OCI-LY1 (cell line): ENCODE results near the gene BUD31.

Experiments
- H2AFZ ChIP-seq: fragments of 200-600 bp; sonication (generic), shearing (Covaris generic); 2 replicates; pipeline ENCODE4 v1.6.0; 2014; ENCODE audit warnings: antibody characterized with exemption, mild to moderate bottlenecking, low read length
- H3F3A ChIP-seq: fragments of 200-600 bp; sonication (generic), shearing (Covaris generic); 2 replicates; pipeline ENCODE4 v1.6.0; 2014; ENCODE audit warnings: mild to moderate bottlenecking, antibody characterized with exemption, low read length, moderate library complexity; ENCODE audit not compliant: insufficient read depth
- H3K27ac ChIP-seq: fragments of 200-600 bp; sonication (generic); 2 replicates; pipeline ENCODE4 v1.5.1; 2014; ENCODE audit warnings: low read length, mixed run types, mild to moderate bottlenecking, low read depth; ENCODE audit not compliant: poor library complexity, severe bottlenecking
- H3K27me3 ChIP-seq: fragments of 200-600 bp; sonication (generic); 2 replicates; pipeline ENCODE4 v1.6.0; 2014; ENCODE audit warnings: antibody characterized with exemption, mild to moderate bottlenecking, low read length, moderate library complexity; ENCODE audit not compliant: insufficient read depth
- H3K36me3 ChIP-seq: fragments of 200-600 bp; sonication (generic); 2 replicates; pipeline ENCODE4 v1.6.1; 2014; ENCODE audit warnings: mild to moderate bottlenecking, antibody characterized with exemption, low read length, moderate library complexity, mixed read lengths; ENCODE audit not compliant: insufficient read depth
- H3K4me1 ChIP-seq: fragments of 200-600 bp; sonication (generic); 2 replicates; pipeline ENCODE4 v1.5.1; 2014; ENCODE audit warnings: mild to moderate bottlenecking, low read length, moderate library complexity; ENCODE audit not compliant: insufficient read depth, severe bottlenecking
- H3K4me2 ChIP-seq: fragments of 200-600 bp; sonication (generic), shearing (Covaris generic); 2 replicates; pipeline ENCODE4 v1.6.1; 2014; ENCODE audit warnings: low read length
- H3K4me3 ChIP-seq: fragments of 200-600 bp; sonication (generic); 2 replicates; pipeline ENCODE4 v1.5.1; 2014; ENCODE audit warnings: low read length, low read depth, mild to moderate bottlenecking, mixed read lengths; ENCODE audit not compliant: poor library complexity, severe bottlenecking
- H3K79me2 ChIP-seq: fragments of 200-600 bp; shearing (Covaris generic); 2 replicates; pipeline ENCODE4 v1.6.1; 2016; ENCODE audit warnings: mixed run types, low read length, mixed read lengths; ENCODE audit not compliant: insufficient read depth
- H3K9ac ChIP-seq: fragments of 200-600 bp; sonication (generic), shearing (Covaris generic); 2 replicates; pipeline ENCODE4 v1.6.1; 2014; ENCODE audit warnings: mild to moderate bottlenecking, low read length, mixed read lengths
- H3K9me2 ChIP-seq: fragments of 200-600 bp; sonication (generic), shearing (Covaris generic); 2 replicates; pipeline ENCODE4 v1.6.1; 2014; ENCODE audit warnings: low read depth, mild to moderate bottlenecking, low read length, mixed read lengths
- H3K9me3 ChIP-seq: fragments of 200-600 bp; shearing (Covaris generic); 2 replicates; pipeline ENCODE4 v1.6.1; 2014; ENCODE audit warnings: low read length, mixed read lengths
- H4K20me1 ChIP-seq: fragments of 200-600 bp; sonication (generic), shearing (Covaris generic); 2 replicates; pipeline ENCODE4 v1.6.0; 2016; ENCODE audit warnings: mild to moderate bottlenecking, low read length; ENCODE audit not compliant: insufficient read depth
- EZH2 ChIP-seq: fragments of 200-600 bp; sonication (generic), shearing (Covaris generic); IDR thresholded peaks from 2 replicates; pipeline ENCODE4 v1.8.0; 2017; ENCODE audit warnings: borderline replicate concordance, mixed run types, mild to moderate bottlenecking, antibody characterized with exemption, low read length, moderate library complexity, mixed read lengths
- TF ChIP-seq, protein P1 (sequence below): fragments of 200-600 bp; sonication (generic), shearing (Covaris generic); IDR thresholded peaks from 2 replicates; pipeline ENCODE4 v1.5.1; 2017; ENCODE audit warnings: mild to moderate bottlenecking, antibody characterized with exemption, low read length, moderate library complexity, mixed read lengths

BUD31 gene

DNA sequence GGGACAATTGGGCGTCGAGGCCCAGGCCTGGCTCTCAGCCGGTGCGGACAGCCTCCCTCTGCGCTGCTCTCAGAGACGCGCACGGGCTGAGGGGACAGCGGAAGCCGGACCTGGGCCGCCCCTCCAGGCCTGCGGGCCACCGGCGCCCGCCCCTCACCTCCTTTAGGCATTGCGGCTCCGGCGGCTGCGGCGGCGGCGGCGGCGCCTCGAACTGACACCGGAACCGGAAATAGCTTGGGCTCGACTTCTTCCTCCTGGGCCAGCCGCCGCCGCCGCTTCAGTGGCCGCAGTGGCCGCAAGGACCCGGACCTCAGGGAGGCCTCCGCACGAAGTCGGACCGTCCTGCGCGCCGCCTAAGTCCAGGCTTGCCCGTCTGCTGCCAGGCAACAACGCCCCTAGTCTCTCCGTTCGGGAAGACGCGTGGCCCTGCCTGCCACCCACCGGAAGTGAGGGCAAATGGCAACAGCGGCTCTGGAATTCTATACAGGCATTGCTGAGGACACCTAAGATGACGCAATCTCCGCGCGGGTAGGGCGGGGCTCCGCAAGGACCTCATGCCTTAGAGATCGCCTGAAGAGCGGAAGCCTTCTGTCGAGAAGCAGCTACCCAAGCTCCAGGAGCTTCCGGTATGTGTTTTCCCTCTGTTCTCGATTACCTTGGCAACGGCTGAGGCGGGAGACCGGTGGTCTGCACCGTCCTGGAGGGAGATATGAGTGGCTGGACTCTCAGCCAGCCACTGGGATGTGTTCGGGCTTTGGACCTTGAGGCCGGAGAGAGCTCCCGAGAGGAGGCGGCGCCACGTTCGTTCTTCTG is at the start of gene BUD31, which contains the start of gene PDAP1:
TSS of gene BUD31 (plus strand) at position 591 of the 813 bp plus-strand sequence. CDS start 2,124 bp downstream, outside the sequence.
TSS of gene PDAP1 (minus strand) at position 219 of the 813 bp plus-strand sequence. CDS start at position 170, 49 bp downstream.
- TF ChIP-seq, protein P1, sequence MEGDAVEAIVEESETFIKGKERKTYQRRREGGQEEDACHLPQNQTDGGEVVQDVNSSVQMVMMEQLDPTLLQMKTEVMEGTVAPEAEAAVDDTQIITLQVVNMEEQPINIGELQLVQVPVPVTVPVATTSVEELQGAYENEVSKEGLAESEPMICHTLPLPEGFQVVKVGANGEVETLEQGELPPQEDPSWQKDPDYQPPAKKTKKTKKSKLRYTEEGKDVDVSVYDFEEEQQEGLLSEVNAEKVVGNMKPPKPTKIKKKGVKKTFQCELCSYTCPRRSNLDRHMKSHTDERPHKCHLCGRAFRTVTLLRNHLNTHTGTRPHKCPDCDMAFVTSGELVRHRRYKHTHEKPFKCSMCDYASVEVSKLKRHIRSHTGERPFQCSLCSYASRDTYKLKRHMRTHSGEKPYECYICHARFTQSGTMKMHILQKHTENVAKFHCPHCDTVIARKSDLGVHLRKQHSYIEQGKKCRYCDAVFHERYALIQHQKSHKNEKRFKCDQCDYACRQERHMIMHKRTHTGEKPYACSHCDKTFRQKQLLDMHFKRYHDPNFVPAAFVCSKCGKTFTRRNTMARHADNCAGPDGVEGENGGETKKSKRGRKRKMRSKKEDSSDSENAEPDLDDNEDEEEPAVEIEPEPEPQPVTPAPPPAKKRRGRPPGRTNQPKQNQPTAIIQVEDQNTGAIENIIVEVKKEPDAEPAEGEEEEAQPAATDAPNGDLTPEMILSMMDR, result no peak
- no peak for TF ChIP-seq EZH2
- Histone ChIP-seq H3K4me2 (peak within 1 kb of the TSS; percentile 79), H4K20me1 (no peaks in the 10 kb centered on the region), H3F3A (no peaks in the 10 kb centered on the region), H3K9ac (peak within 1 kb of the TSS; percentile 86), H3K4me1 (peaks cover 32% of the 10 kb centered on the region), H3K4me3 (peak within 1 kb of the TSS; percentile 79), H3K9me3 (no peaks in the 10 kb centered on the region), H3K9me2 (no peaks in the 10 kb centered on the region), H3K27me3 (no peaks in the 10 kb centered on the region), H3K79me2 (peaks cover 52% of the 10 kb centered on the region), H3K36me3 (peaks cover 49% of the 10 kb centered on the region), H3K27ac (peak within 1 kb of the TSS; percentile 71), H2AFZ (no peak within 1 kb of the TSS)

DNA sequence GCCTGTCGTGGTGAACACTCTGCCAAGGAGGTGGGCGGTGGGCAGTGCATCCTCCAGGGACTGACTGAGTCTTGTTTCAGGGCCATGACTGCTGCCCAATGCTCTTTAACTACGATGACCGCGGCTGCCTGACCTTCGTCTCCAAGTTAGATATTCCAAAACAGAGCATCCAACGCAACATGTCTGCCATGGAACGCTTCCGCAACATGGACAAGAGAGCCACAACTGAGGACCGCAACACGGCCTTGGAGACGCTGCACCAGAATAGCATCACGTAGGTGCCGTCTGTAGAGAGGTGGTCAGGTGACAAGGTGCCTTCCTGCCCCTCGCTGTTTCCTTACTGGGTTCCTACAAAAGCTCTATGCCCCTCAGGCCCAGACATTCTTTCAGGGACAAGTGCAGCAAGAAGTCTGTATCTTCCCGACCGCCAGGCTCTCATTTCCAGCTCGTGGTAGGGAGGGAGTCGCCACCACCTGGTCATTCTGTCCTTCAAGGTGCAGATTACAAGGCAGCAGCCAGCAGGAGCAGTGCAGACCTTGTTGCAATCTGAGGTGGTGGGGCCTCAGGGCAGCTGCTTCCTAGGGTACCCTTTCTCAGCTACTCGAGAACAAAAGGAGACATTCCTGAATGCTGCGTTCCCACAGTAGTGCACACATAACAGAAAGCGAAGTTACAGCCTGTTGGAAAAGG is 49.2 kb upstream of the BUD31 start:
- no peak overlapping the region for H3K27ac ChIP-seq
- no peak overlapping the region for H2AFZ ChIP-seq
- H3K9me2 ChIP-seq, result no peaks in the 10 kb centered on the region
- H3F3A ChIP-seq, result 0 out of 2 replicates have a peak, but pooled peaks cover 5% of the 10 kb centered on the region
- H3K9me3 ChIP-seq, result no peaks in the 10 kb centered on the region
- H3K4me1 ChIP-seq, result no peaks in the 10 kb centered on the region
- H4K20me1 ChIP-seq, result no peaks in the 10 kb centered on the region
- TF ChIP-seq, protein P1, result no peak
- no peak for TF ChIP-seq EZH2
- H3K4me3 ChIP-seq, result no peak overlapping the region
- H3K9ac ChIP-seq, result no peak overlapping the region
- no peaks in the 10 kb centered on the region for H3K79me2 ChIP-seq
- no peaks in the 10 kb centered on the region for H3K27me3 ChIP-seq
- H3K36me3 ChIP-seq, result peaks cover 84% of the 10 kb centered on the region
- H3K4me2 ChIP-seq, result no peak overlapping the region

DNA sequence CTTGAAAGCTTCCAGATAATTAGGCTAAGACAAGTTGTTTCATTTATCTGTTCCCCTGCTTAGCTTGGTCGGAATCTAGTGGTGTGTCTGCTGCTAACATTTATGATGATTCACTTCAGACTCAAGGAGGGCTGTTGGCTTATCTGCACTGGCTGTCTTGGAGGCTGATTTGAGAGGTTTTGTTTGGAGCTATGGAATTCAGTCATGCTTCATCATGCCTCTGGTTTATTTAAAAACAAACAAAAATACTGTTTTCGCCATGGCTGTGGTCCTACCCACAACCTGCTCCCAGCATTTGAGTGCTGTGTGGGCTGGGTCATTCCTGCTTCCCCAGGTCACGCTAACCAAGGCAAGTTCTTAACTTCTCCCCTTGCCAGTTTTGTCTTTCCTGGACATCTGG is 46.0 kb upstream of the BUD31 start:
- 0 out of 2 replicates have a peak, but pooled peaks cover 5% of the 10 kb centered on the region for H3F3A ChIP-seq
- no peaks in the 10 kb centered on the region for H3K4me1 ChIP-seq
- no peaks in the 10 kb centered on the region for H3K9me2 ChIP-seq
- no peak overlapping the region for H3K4me3 ChIP-seq
- H2AFZ ChIP-seq, result no peak overlapping the region
- H3K27ac ChIP-seq, result no peak overlapping the region
- TF ChIP-seq, protein P1, result no peak
- no peaks in the 10 kb centered on the region for H3K79me2 ChIP-seq
- peaks cover 86% of the 10 kb centered on the region for H3K36me3 ChIP-seq
- no peaks in the 10 kb centered on the region for H3K9me3 ChIP-seq
- H3K4me2 ChIP-seq, result no peak overlapping the region
- H3K27me3 ChIP-seq, result no peaks in the 10 kb centered on the region
- H3K9ac ChIP-seq, result no peak overlapping the region
- H4K20me1 ChIP-seq, result no peaks in the 10 kb centered on the region
